Mammary epithelial cell (primary cell): Measurements from ENCODE around the gene UTP3.
A peak's percentile ranks its signal among the peaks of the same experiment; 100 is the strongest.
"Not testable (repeated sequence)": the region's sequence is repeated elsewhere in the genome, so short reads cannot be mapped to it uniquely, and the experiment has no call there.

Experiments used
- EZH2 ChIP-seq: IDR thresholded peaks from 2 replicates; pipeline ENCODE4 v1.6.1; 2012; ENCODE audit warnings: low read length, inconsistent platforms, borderline replicate concordance
- TF ChIP-seq, protein P1 (sequence below), 2 donors: IDR thresholded peaks in 1 of 2; conservative IDR thresholded peaks in 1 of 2; 2 replicates each; pipeline ENCODE4 v1.5.1; 2011 to 2012; ENCODE audit warnings: inconsistent platforms in 2 of 2, low read length in 2 of 2, mild to moderate bottlenecking in 2 of 2, control low read depth in 1 of 2, low read depth in 1 of 2; ENCODE audit not compliant: insufficient read depth in 1 of 2; ENCODE audit errors: extremely low read depth in 1 of 2

DNA sequence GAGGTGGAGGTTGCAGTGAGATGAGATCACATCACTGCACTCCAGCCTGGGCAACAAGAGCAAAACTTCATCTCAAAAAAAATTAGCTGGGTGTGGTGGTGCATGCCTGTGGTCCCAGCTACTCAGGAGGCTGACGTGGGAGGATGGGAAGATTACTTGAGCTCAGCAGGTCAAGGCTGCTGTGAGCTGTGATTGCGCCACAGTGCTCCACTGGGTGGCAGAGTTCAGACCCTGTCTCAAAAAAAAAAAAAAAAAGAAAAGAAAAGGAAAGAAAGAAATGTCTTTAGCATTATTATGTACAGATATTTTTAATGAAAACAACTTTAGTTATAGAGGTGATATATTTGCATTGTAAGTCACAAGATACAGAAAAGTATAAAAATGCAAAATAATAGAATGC, 47.6 kb downstream of the UTP3 start:
- TF ChIP-seq, protein P1, sequence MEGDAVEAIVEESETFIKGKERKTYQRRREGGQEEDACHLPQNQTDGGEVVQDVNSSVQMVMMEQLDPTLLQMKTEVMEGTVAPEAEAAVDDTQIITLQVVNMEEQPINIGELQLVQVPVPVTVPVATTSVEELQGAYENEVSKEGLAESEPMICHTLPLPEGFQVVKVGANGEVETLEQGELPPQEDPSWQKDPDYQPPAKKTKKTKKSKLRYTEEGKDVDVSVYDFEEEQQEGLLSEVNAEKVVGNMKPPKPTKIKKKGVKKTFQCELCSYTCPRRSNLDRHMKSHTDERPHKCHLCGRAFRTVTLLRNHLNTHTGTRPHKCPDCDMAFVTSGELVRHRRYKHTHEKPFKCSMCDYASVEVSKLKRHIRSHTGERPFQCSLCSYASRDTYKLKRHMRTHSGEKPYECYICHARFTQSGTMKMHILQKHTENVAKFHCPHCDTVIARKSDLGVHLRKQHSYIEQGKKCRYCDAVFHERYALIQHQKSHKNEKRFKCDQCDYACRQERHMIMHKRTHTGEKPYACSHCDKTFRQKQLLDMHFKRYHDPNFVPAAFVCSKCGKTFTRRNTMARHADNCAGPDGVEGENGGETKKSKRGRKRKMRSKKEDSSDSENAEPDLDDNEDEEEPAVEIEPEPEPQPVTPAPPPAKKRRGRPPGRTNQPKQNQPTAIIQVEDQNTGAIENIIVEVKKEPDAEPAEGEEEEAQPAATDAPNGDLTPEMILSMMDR (conservative IDR thresholded peaks at IDR 0.05 in 1 of 2, IDR thresholded peaks at IDR 0.05 in 1 of 2; ENCODE audit: extremely low read depth in 1 of 2, insufficient read depth in 1 of 2, low read depth in 1 of 2, low read length in 2 of 2), result peak in 1 of 2 donors; percentile 22
- TF ChIP-seq EZH2, result not testable (repeated sequence)
